SKM-1 (cell line): ENCODE data around the gene CPXM1.
A peak's percentile ranks its signal among the peaks of the same experiment; 100 is the strongest.

Experiments
- DNase-seq: peaks from one replicate; lab custom pipeline; 2025; ENCODE audit not compliant: unreplicated experiment; lab: John Stamatoyannopoulos, UW

The CPXM1 gene

DNA sequence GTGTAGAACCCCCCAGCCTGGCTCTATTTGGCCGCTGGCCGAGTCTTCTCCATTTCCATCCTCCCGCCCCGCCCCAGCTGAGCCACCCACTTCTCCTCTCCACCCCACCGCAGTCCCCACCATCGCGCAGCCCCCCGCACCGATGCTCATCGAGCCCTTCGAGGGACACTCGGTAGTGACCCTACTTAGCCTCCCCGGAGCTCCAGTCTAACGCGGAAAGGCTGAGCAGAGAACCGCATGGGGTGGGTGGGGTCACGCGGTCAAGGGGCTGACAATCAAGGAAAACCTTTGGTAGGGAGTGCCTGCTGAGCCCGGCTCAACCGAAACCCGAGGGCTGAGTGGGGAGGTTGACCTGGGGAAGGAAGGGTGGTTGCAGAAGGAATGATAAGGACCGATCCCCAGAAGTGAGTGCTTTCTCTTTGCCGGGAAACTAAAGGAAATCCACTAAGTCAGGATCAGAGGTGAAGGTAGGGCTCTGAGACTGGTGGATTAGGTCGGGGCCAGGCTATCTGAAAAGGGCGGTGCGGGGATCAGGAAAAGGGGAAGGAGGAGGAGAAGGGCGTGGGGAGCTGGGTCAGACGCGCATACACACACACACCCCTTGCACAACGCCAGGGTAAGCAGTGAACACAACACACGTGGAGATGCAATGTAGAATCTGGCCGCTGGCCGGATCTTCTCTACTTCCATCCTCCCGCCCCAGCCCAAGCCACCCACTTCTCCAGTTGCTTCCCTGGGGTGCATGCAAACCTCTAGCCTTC, 49.8 kb downstream of the CPXM1 start:
- peak; percentile 32 for DNase-seq

DNA sequence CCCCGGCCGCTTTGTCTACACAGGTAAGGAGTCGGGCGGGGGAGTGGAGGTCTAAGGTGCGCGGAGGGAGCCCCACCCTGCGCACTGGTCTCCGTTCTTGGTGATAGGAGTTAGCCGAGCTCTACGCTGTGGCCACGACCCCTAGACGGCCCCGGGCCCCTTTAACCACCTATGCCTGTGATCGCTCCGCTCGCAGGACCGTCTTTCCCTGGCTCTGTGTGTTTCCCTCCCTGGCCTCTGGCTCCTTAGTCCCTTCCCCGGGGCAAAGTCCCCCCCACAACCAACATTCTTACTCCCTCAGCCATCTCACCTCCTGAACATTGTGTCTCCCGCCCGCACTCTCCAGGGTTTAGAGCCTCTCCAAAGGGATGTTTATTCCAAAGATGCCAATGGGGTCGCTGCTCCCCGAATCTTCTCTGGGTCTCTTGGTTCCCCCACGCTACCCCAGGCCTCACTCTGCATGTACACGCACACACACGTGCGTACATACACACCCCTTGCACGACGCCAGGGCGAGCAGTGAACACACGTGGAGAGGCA, 50.4 kb downstream of the CPXM1 start:
- no peak for DNase-seq

DNA sequence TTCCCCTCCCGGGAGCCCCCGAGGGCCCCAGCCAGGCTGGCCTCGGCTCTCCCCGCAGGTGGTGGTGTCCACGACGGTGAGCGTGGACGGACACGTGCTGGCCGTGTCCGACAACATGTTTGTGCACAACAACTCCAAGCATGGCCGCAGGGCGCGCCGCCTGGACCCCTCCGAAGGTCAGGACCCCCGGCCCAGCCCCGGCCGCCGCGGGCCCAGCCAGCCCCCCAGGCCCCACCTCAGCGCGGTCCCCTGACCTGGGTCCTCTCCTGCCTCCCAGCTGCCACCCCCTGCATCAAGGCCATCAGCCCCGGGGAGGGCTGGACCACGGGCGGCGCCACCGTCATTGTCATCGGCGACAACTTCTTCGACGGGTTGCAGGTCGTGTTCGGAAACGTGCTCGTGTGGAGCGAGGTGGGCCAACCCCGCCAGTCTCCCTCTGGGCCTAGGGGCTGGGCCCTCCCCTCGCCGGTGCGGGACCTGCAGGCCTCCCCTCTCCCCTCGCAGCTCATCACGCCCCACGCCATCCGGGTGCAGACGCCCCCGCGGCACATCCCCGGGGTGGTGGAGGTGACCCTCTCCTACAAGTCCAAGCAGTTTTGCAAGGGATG, 51.0 kb downstream of the CPXM1 start:
- DNase-seq: no peak

DNA sequence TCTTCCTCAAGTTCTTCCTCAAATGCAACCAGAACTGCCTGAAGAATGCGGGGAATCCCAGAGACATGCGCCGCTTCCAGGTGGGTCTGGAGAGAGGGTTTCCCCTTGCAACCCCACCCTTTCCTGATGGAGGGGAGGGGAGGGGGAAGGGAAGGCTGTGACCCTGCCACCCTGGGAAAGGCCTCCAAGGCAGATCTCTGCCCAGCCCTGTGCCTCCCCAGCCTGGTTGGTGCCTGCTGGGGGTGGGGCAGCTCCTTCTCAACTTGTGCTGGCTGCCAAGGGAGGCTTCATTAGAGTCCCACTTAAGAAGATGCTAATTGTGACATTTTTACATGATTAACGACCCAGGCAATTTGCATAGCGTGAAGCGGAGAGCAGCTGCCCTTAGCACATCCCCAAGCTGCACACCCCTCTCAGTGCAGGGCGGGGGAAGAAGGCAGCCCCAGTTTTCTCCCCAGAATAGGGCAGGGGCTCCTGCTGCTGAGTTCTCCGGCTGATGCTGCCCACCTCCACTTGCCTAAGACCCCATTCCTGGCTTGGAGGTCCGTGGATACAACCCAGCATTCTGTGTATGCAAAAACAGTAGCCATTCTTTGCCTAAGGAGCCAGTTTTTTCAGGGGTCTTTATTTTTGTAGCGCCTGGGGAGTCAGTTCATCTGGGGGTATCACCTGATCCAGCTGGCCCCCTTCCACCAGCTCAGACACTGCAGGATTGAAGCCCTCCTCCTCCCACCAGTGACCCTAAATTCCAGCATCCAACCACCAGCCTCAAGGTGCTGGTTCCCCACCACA, 51.7 kb downstream of the CPXM1 start:
- no peak for DNase-seq

DNA sequence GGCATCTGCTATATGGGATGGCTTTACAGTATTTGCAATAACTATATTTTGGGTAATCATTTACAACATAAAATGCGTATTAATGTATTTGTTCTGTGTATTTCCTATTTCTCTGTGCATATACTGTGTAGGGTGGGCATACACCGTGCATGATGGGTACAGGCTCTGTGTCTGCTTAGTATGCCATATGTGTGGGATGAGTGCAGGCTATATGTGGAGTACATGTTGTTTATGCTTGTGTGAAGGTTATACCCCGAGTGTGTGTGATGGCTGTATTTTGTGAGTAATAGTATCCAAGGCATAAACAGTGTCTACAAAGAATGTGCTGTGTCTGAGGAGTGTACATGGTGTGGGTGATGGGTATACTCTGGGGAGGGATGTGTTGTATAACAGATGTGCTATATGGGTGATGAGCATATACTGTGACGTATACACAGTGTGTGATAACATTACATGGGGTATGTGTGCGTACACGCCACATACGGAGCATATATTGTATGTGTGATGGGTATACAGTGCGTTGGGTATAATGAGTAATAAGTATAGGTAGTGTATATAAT, 52.7 kb downstream of the CPXM1 start:
- no peak for DNase-seq

DNA sequence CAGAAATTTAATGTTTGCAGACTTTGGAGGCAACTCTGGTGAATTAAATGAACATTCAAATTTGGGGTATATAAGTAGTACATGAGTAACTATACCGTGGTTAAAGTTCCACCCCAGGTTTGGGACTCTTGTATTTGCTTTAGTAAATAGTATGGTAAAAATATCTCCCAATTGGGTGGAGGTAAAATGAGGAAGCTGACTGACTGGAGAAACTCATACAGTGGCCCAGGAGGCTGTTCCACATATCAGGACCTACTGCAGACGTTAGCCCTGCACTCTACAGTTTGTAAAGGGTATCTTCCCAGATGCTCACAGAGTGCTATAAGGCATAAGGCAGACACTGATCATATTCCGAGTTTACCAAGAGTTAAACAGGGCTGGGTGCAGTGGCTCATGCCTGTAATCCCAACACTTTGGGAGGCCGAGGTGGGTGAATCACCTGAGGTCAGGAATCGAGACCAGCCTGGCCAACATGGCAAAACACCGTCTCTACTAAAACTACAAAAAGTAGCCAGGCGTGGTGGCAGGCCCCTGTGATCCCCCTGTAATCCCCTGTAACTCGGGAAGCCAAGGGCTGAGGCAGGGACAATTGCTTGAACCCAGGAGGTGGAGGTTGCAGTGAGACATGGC, 53.7 kb downstream of the CPXM1 start:
- DNase-seq: no peak

DNA sequence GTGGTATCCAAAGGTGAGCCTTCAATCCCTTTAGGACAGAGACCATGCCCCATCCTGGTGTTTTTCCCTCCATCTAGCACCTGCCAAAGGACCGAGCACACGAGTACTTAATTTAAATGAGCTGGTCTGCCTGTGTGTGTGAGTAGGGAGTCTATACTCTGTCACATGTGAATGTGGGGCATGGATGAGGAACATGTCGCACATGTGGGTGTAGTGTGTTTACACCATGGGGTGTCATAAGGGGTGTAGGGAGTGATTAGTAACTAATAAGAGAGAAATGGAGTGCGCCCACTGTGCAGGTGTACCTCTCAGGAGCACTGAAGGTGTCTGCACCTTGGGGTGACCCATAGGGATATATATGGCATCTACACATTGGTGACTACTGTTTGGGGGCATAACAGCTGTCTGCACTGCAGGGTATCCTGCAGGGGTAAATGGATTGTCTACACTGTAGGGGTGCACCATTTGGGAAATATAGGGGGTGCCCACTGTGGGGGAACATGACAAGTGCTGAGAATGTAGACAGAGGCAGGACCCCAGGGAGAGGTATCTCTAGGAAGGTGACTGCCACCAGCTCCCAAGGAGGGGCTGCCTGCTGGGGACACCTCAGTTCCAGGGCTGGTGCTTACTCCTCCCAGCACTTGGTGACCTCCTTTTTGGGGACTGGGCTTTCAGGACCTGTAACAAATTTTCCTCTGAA, 54.3 kb downstream of the CPXM1 start:
- DNase-seq: no peak

DNA sequence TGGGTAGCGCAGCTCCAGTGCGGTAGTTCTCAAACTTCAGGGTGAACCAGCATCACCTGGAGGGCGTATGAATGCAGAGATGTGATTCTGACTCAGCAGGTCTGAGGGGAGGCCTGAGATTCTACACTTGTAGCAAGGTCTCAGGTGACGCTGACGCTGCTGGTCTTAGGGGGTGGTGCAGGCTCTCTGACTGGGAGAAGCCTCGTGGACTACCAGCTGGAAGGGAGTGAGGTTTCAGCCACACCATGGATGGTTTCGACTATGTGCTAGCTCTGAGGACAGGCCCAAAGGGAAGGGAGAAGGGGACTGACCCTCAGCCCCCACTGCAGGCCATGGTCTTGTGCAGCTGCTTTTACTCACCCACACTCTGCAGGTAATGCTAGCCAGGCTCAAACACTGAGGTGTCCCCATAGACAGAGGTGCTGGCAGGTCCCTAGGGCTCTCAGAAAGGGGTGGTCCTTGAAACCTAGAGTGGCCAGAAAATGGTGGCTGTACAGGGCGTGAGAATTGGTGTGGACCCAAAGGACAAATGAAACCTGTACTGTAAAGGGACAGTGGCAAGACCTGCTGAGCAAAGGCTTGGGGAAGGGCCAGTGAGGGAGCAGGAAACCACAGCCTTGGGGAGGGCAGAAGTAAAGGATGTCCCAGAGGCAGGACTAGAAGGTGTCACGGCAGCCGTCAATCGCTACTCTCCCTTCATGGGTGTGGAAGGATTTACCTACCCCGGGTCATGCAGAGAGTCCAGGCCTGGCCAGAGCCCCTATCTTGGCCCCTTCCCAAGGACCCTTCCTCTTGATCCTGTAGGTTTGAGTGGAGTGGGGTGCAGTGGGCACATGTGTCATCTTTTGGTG, 55.1 kb downstream of the CPXM1 start:
- DNase-seq: no peak
